Caco-2 (cell line): Measurements from ENCODE around the gene MYOF. TPM values are rescaled to one million over a fixed set of nuclear protein-coding genes. Genes with fewer than 3 reads are reported as not detected.

Experiments
- BruUV-seq: library from RNA; stranded (reverse); fragments of 400-500 nt; replicated peaks from 2 replicates; lab custom pipeline; 2021; lab: Mats Ljungman, UMichigan
- CTCF ChIA-PET: fragments of 300-600 bp; sonication (Branson Sonifier 250); formaldehyde crosslinking; loops from one replicate; lab custom pipeline; 2022; ENCODE audit warnings: antibody characterized with exemption; lab: Charles Lee
- POLR2A ChIA-PET: fragments of 300-600 bp; sonication (Branson Sonifier 250); formaldehyde crosslinking; loops from one replicate; lab custom pipeline; 2022; ENCODE audit warnings: antibody characterized with exemption; lab: Charles Lee
- DNase-seq, 2 experiments: peaks; one replicate each; pipeline versions ENCODE4 v3.0.0 to v3.0.0-alpha.2; 2020 to 2022
- H3K27me3 ChIP-seq: replicated peaks from 2 replicates; pipeline ENCODE4 v1.6.0; 2011; ENCODE audit warnings: low read length; ENCODE audit not compliant: control insufficient read depth, insufficient read depth
- H3K36me3 ChIP-seq: 2 replicates; pipeline ENCODE4 v1.5.1; 2011; ENCODE audit warnings: low read length; ENCODE audit not compliant: control insufficient read depth, insufficient read depth
- H3K4me1 ChIP-seq: fragments of 250-450 bp; sonication (Bioruptor Pico); 2 replicates; pipeline ENCODE4 v1.5.1; 2020; ENCODE audit warnings: mild to moderate bottlenecking
- H3K4me3 ChIP-seq: 2 replicates; pipeline ENCODE4 v1.5.1; 2011; ENCODE audit warnings: low read depth, mild to moderate bottlenecking, control low read depth, low read length
- H3K9me3 ChIP-seq: fragments of 250-450 bp; sonication (Bioruptor Pico); 2 replicates; pipeline ENCODE4 v1.5.1; 2020; ENCODE audit warnings: mild to moderate bottlenecking, moderate library complexity
- H3K27ac Mint-ChIP-seq: one replicate; pipeline ENCODE4 v1.8.0; 2022; ENCODE audit warnings: mixed read lengths; ENCODE audit not compliant: unreplicated experiment
- H3K27me3 Mint-ChIP-seq: one replicate; pipeline ENCODE4 v1.8.0; 2022; ENCODE audit warnings: mixed read lengths; ENCODE audit not compliant: insufficient read depth, unreplicated experiment
- H3K36me3 Mint-ChIP-seq: one replicate; pipeline ENCODE4 v1.8.0; 2022; ENCODE audit warnings: mild to moderate bottlenecking, mixed read lengths; ENCODE audit not compliant: insufficient read depth, unreplicated experiment
- H3K4me1 Mint-ChIP-seq: one replicate; pipeline ENCODE4 v1.8.0; 2022; ENCODE audit warnings: low read depth, mixed read lengths; ENCODE audit not compliant: unreplicated experiment
- H3K4me3 Mint-ChIP-seq: one replicate; pipeline ENCODE4 v1.8.0; 2022; ENCODE audit warnings: mild to moderate bottlenecking, moderate library complexity, mixed read lengths; ENCODE audit not compliant: unreplicated experiment
- H3K9me3 Mint-ChIP-seq: one replicate; pipeline ENCODE4 v1.8.0; 2022; ENCODE audit warnings: mixed read lengths; ENCODE audit not compliant: unreplicated experiment
- intact Hi-C: fragments of 100-400 bp; cut with micrococcal nuclease; formaldehyde crosslinking; loops from one replicate; pipeline ENCODE4 v1.10.0; 2022; ENCODE audit not compliant: unreplicated experiment
- total RNA-seq: library from RNA; stranded (reverse); gene quantifications from 2 replicates; pipeline ENCODE4 v1.2.3, GENCODE V29; 2022
- TF ChIP-seq, protein P1 (sequence below), 2 experiments: fragments of 200-600 bp in 1 of 2; IDR thresholded peaks; 1 replicate in 1 of 2; 2 replicates in 1 of 2; pipeline versions ENCODE4 v1.5.1 to v1.8.0; 2011 to 2022; ENCODE audit warnings: antibody characterized with exemption in 1 of 2, control low read depth in 1 of 2, inconsistent platforms in 1 of 2, low read depth in 1 of 2, low read length in 1 of 2, mild to moderate bottlenecking in 1 of 2, moderate library complexity in 1 of 2; ENCODE audit not compliant: insufficient read depth in 1 of 2, severe bottlenecking in 1 of 2, unreplicated experiment in 1 of 2

The MYOF gene
- total RNA-seq, 1 experiment from 2014 or later: 148 TPM

DNA sequence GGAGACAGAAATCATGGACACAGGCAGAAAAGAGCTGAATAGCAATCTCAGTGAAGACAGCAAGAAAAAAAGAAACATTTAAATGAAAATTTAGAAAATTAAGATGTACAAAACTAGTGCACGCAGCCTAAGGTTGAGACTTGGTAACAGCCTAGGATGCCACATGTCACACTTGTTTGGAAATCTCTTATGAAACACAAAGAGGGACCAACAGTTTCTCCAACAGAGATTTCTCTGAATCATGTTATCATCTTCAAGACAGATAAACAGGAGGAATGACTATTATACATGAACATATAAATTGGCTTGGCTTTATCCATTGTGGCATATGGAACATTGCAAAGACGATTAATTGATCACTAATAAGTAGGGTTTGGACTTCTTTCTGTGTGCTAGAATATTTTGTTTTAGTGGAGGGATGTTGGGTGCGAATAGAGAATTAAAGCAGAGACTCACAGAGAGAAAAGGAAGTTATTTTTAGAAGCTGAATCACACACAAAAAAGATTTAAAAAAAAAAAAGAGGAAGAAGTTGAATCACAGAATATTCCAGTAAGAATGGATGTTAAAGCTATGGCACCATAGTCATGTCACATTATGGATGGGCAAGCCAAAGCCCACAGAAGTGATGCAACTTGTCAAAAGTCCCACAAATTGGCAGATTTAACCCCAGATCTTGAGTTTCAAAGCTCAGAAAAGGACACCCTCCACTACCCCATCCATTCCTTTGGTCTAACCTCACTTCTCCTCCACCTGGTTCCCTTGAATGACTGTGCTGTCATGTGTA is 91.6 kb downstream of the MYOF start:
- Mint-ChIP-seq H3K4me3 (no peak overlapping the region), H3K27ac (no peak overlapping the region), H3K27me3 (no peaks in the 10 kb centered on the region), H3K36me3 (peaks cover 77% of the 10 kb centered on the region), H3K4me1 (no peaks in the 10 kb centered on the region), H3K9me3 (no peaks in the 10 kb centered on the region)
- Histone ChIP-seq H3K4me1 (no peaks in the 10 kb centered on the region), H3K27me3 (no peaks in the 10 kb centered on the region), H3K9me3 (no peaks in the 10 kb centered on the region), H3K36me3 (no peaks in the 10 kb centered on the region), H3K4me3 (no peak overlapping the region)
- TF ChIP-seq, protein P1, sequence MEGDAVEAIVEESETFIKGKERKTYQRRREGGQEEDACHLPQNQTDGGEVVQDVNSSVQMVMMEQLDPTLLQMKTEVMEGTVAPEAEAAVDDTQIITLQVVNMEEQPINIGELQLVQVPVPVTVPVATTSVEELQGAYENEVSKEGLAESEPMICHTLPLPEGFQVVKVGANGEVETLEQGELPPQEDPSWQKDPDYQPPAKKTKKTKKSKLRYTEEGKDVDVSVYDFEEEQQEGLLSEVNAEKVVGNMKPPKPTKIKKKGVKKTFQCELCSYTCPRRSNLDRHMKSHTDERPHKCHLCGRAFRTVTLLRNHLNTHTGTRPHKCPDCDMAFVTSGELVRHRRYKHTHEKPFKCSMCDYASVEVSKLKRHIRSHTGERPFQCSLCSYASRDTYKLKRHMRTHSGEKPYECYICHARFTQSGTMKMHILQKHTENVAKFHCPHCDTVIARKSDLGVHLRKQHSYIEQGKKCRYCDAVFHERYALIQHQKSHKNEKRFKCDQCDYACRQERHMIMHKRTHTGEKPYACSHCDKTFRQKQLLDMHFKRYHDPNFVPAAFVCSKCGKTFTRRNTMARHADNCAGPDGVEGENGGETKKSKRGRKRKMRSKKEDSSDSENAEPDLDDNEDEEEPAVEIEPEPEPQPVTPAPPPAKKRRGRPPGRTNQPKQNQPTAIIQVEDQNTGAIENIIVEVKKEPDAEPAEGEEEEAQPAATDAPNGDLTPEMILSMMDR (IDR thresholded peaks at IDR 0.05; ENCODE audit: insufficient read depth in 1 of 2, low read depth in 1 of 2, low read length in 1 of 2, severe bottlenecking in 1 of 2, unreplicated experiment in 1 of 2): no peak
- DNase-seq: no peak
- ChIA-PET POLR2A (no interaction called here), CTCF (interaction anchor here (0.8 to 1.5 kb wide), 2 partner anchors 14 to 93 kb away, joined by 3 read pairs; no protein-coding TSS in a partner anchor)
- intact Hi-C loops: no loop called here
- no TSS peak for BruUV-seq

DNA sequence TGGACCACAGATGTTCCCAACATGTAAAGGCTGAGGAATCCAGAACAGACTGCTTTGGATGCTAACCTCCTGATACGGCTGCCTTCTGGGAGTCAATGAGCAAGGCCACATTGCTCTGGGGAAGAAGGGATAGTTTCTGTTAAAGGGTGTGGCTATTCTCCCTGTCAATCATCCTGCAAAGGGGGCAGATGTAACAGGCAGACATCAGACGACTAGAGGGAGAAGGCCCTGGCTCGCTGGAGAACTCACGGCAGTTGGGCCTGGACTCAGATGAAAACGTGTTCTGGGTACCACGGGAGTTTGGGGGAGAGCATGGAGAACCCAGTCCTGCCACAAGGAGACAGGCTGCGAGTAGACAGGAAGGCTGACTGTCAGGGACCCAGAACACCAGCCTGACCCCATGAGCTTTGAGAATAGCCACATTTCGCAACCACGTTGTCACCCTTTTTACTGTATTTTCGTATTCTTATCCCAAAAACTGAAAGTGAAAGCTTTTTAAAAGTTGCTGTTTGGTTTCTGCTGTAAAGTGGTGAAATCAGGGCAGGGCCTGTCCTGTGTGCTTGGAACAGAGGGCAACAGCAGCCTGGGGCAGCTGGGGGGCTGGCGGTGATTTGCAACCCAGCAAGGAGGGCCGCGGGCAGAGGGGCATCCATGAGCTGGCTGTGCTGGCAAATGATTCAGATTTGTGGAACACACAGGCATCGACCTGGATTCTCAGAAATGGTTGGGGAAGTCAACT is 95.3 kb downstream of the MYOF start:
- H3K4me1 ChIP-seq: no peaks in the 10 kb centered on the region
- Mint-ChIP-seq H3K4me1 (no peaks in the 10 kb centered on the region), H3K4me3 (no peak overlapping the region), H3K9me3 (no peaks in the 10 kb centered on the region), H3K36me3 (peaks cover 67% of the 10 kb centered on the region), H3K27me3 (no peaks in the 10 kb centered on the region), H3K27ac (no peak overlapping the region)
- POLR2A ChIA-PET: no interaction called here
- H3K27me3 ChIP-seq: no peaks in the 10 kb centered on the region
- no TSS peak for BruUV-seq
- H3K36me3 ChIP-seq: no peaks in the 10 kb centered on the region; the same call in 1 of the 2 replicates
- intact Hi-C loops: no loop called here
- CTCF ChIA-PET: interaction anchor here (1.4 kb wide), 1 partner anchor 95 kb away, joined by 5 read pairs; the partner anchor contains the start of gene MYOF
- H3K9me3 ChIP-seq: no peaks in the 10 kb centered on the region
- DNase-seq: no peak
- H3K4me3 ChIP-seq: no peak overlapping the region
- TF ChIP-seq, protein P1 (IDR thresholded peaks at IDR 0.05; ENCODE audit: insufficient read depth in 1 of 2, low read depth in 1 of 2, low read length in 1 of 2, severe bottlenecking in 1 of 2, unreplicated experiment in 1 of 2): no peak

DNA sequence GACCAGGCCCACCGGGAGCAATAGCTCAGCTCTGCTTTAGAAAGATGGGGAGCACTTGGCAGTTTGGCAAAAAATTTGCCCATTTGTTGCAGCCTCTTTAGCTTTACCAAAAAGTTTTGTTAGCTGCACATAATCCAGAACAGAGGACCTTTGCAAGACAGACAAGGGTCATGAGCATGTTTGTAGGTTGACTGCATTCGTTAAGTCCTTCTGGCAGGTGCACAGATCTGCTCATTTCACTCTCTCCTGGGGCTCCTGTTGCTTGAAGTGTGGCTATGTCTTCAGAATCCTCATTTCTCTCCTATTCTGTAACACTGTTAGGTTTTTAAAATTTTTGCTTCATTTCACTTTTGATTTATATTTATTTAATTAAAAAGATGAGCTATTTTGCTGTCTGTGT is 96.8 kb downstream of the MYOF start:
- Mint-ChIP-seq H3K4me1 (no peaks in the 10 kb centered on the region), H3K4me3 (no peak overlapping the region), H3K27me3 (no peaks in the 10 kb centered on the region), H3K36me3 (peaks cover 65% of the 10 kb centered on the region), H3K27ac (peak overlapping the region; percentile 7), H3K9me3 (no peaks in the 10 kb centered on the region)
- ChIA-PET POLR2A (no interaction called here), CTCF (no interaction called here)
- H3K9me3 ChIP-seq: no peaks in the 10 kb centered on the region
- intact Hi-C loops: no loop called here
- H3K4me3 ChIP-seq: no peak overlapping the region
- no peaks in the 10 kb centered on the region for H3K4me1 ChIP-seq
- H3K27me3 ChIP-seq: no peaks in the 10 kb centered on the region
- H3K36me3 ChIP-seq: no peaks in the 10 kb centered on the region; the same call in 1 of the 2 replicates
- BruUV-seq: no TSS peak
- TF ChIP-seq, protein P1 (IDR thresholded peaks at IDR 0.05; ENCODE audit: insufficient read depth in 1 of 2, low read depth in 1 of 2, low read length in 1 of 2, severe bottlenecking in 1 of 2, unreplicated experiment in 1 of 2): no peak
- no peak for DNase-seq
